ENCODE data around the gene EFCAB8. TPM values are rescaled to one million over a fixed set of nuclear protein-coding genes. Genes with fewer than 3 reads are reported as not detected.

Gene EFCAB8
- total RNA-seq, 1 experiment from 2014 or later, result not detected

GRCh38 chr20:32891491-32891890, 32.8 kb downstream of the EFCAB8 start:
- intact Hi-C loops (cut with micrococcal nuclease; ENCODE audit: unreplicated experiment), result no loop called here
- ChIA-PET POLR2A (ENCODE audit: unreplicated experiment) (no interaction called here), CTCF (no interaction called here)
- Histone ChIP-seq H3K9me3 (ENCODE audit: insufficient read depth, low read depth) (no peaks in the 10 kb centered on the region), H3K4me3 (no peak overlapping the region), H3K79me2 (ENCODE audit: low read depth) (no peaks in the 10 kb centered on the region), H4K20me1 (ENCODE audit: insufficient read depth) (no peaks in the 10 kb centered on the region), H2AFZ (no peak overlapping the region), H3K4me1 (replicated peaks; ENCODE audit: insufficient read depth) (no peaks in the 10 kb centered on the region), H3K36me3 (ENCODE audit: low read depth) (no peaks in the 10 kb centered on the region), H3K27ac (no peak overlapping the region), H3K9me2 (ENCODE audit: insufficient read depth) (no peaks in the 10 kb centered on the region), H3K27me3 (ENCODE audit: insufficient read depth, low read depth) (peaks cover 26% of the 10 kb centered on the region), H3F3A (ENCODE audit: insufficient read depth, low read depth) (no peaks in the 10 kb centered on the region), H3K4me2 (no peak overlapping the region)
- TF ChIP-seq EZH2 (IDR thresholded peaks at IDR 0.05; ENCODE audit: low read depth), result no peak
- no peak for TF ChIP-seq CTCF (conservative IDR thresholded peaks at IDR 0.05)
- BruUV-seq (replicated peaks), result no TSS peak
- DNase-seq, result no peak

GRCh38 chr20:32891926-32892660, 33.4 kb downstream of the EFCAB8 start:
- H2AFZ ChIP-seq, result no peak overlapping the region
- TF ChIP-seq EZH2 (IDR thresholded peaks at IDR 0.05; ENCODE audit: low read depth) (no peak), CTCF (conservative IDR thresholded peaks at IDR 0.05) (no peak)
- ChIA-PET CTCF (no interaction called here), POLR2A (ENCODE audit: unreplicated experiment) (no interaction called here)
- H3K4me3 ChIP-seq, result no peak overlapping the region
- no peaks in the 10 kb centered on the region for H3K9me3 ChIP-seq (ENCODE audit: insufficient read depth, low read depth)
- intact Hi-C loops (cut with micrococcal nuclease; ENCODE audit: unreplicated experiment), result no loop called here
- H3K27me3 ChIP-seq (ENCODE audit: insufficient read depth, low read depth), result peaks cover 26% of the 10 kb centered on the region
- no peak overlapping the region for H3K4me2 ChIP-seq
- H4K20me1 ChIP-seq (ENCODE audit: insufficient read depth), result no peaks in the 10 kb centered on the region
- H3K36me3 ChIP-seq (ENCODE audit: low read depth), result no peaks in the 10 kb centered on the region
- BruUV-seq (replicated peaks), result no TSS peak
- no peaks in the 10 kb centered on the region for H3K79me2 ChIP-seq (ENCODE audit: low read depth)
- H3F3A ChIP-seq (ENCODE audit: insufficient read depth, low read depth), result no peaks in the 10 kb centered on the region
- DNase-seq, result no peak
- H3K4me1 ChIP-seq (replicated peaks; ENCODE audit: insufficient read depth), result no peaks in the 10 kb centered on the region
- H3K27ac ChIP-seq, result no peak overlapping the region
- H3K9me2 ChIP-seq (ENCODE audit: insufficient read depth), result no peaks in the 10 kb centered on the region

GRCh38 chr20:32893263-32894025, 34.7 kb downstream of the EFCAB8 start:
- no peaks in the 10 kb centered on the region for H3K36me3 ChIP-seq (ENCODE audit: low read depth)
- DNase-seq, result no peak
- no peak overlapping the region for H2AFZ ChIP-seq
- no peaks in the 10 kb centered on the region for H3F3A ChIP-seq (ENCODE audit: insufficient read depth, low read depth)
- H3K9me3 ChIP-seq (ENCODE audit: insufficient read depth, low read depth), result no peaks in the 10 kb centered on the region
- intact Hi-C loops (cut with micrococcal nuclease; ENCODE audit: unreplicated experiment), result no loop called here
- no peak overlapping the region for H3K27ac ChIP-seq
- H3K4me3 ChIP-seq, result no peak overlapping the region
- BruUV-seq (replicated peaks), result no TSS peak
- H3K4me2 ChIP-seq, result no peak overlapping the region
- TF ChIP-seq EZH2 (IDR thresholded peaks at IDR 0.05; ENCODE audit: low read depth) (no peak), CTCF (conservative IDR thresholded peaks at IDR 0.05) (no peak)
- no peaks in the 10 kb centered on the region for H3K79me2 ChIP-seq (ENCODE audit: low read depth)
- H3K4me1 ChIP-seq (replicated peaks; ENCODE audit: insufficient read depth), result no peaks in the 10 kb centered on the region
- ChIA-PET POLR2A (ENCODE audit: unreplicated experiment) (no interaction called here), CTCF (no interaction called here)
- H3K27me3 ChIP-seq (ENCODE audit: insufficient read depth, low read depth), result peaks cover 28% of the 10 kb centered on the region
- H4K20me1 ChIP-seq (ENCODE audit: insufficient read depth), result no peaks in the 10 kb centered on the region
- H3K9me2 ChIP-seq (ENCODE audit: insufficient read depth), result no peaks in the 10 kb centered on the region
